Measurements from ENCODE around the gene CDC14B. TPM values are rescaled to one million over a fixed set of nuclear protein-coding genes. Genes with fewer than 3 reads are reported as not detected.

The CDC14B gene
- total RNA-seq, 1 donor from 2014 or later, result 18.6 TPM

DNA sequence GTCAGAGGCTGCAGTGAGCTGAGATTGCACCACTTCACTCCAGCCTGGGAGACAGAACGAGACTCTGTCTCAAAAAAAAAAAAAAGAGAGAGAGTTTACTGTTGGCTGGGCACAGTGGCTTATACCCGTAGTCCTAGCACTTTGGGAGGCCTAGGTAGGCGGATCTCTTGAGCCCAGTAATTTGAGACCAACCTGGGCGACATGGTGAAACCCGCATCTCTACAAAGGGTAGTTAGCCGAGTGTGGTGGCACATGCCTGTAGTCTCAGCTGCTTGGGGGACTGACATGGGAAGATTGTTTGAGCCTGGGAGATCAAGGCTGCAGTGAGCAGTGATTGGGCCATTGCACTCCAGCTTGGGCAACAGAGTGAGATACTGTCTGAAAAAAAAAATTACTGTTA lies 157.1 kb downstream of the CDC14B start:
- no peak overlapping the region for H3K27ac Mint-ChIP-seq (ENCODE audit: unreplicated experiment)
- H3K9me3 Mint-ChIP-seq (ENCODE audit: unreplicated experiment), result no peaks in the 10 kb centered on the region
- H3K4me3 Mint-ChIP-seq (ENCODE audit: unreplicated experiment), result no peak overlapping the region
- H3K36me3 Mint-ChIP-seq (ENCODE audit: unreplicated experiment), result peaks cover 31% of the 10 kb centered on the region
- no peaks in the 10 kb centered on the region for H3K27me3 Mint-ChIP-seq (ENCODE audit: unreplicated experiment)
- no peak for TF ChIP-seq CTCF (IDR thresholded peaks at IDR 0.05)
- H3K4me1 Mint-ChIP-seq (ENCODE audit: unreplicated experiment), result peaks cover 9% of the 10 kb centered on the region
- DNase-seq (ENCODE audit: extremely low spot score, unreplicated experiment), result no peak

GRCh38 chr9:96461336-96461735 lies 158.3 kb downstream of the CDC14B start:
- Mint-ChIP-seq H3K9me3 (ENCODE audit: unreplicated experiment) (no peaks in the 10 kb centered on the region), H3K27ac (ENCODE audit: unreplicated experiment) (no peak overlapping the region), H3K4me3 (ENCODE audit: unreplicated experiment) (no peak overlapping the region), H3K4me1 (ENCODE audit: unreplicated experiment) (peaks cover 17% of the 10 kb centered on the region), H3K36me3 (ENCODE audit: unreplicated experiment) (peaks cover 28% of the 10 kb centered on the region), H3K27me3 (ENCODE audit: unreplicated experiment) (no peaks in the 10 kb centered on the region)
- DNase-seq (ENCODE audit: extremely low spot score, unreplicated experiment), result no peak
- no peak for TF ChIP-seq CTCF (IDR thresholded peaks at IDR 0.05)

GRCh38 chr9:96460882-96461281 lies 158.8 kb downstream of the CDC14B start:
- no peak for TF ChIP-seq CTCF (IDR thresholded peaks at IDR 0.05)
- DNase-seq (ENCODE audit: extremely low spot score, unreplicated experiment), result no peak

DNA sequence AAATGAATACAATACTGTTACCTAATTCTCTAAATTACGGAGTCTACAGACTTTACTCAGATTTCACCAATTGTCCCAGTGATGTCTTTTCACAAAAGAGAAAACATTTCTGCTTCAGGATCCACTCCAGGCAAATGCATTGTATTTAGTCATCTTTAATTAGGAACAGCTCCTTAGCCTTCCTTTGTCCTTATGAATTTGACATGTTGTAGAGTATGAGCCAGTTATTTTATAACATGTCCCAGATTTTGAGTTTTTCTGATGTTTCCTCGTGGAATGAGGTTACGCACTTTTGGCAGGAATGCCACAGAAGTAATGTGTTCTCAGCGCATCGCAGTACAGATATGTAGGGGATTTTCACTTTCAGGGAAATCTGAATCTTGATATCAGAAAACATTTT lies 159.2 kb downstream of the CDC14B start:
- Mint-ChIP-seq H3K36me3 (ENCODE audit: unreplicated experiment) (peaks cover 24% of the 10 kb centered on the region), H3K4me3 (ENCODE audit: unreplicated experiment) (no peak overlapping the region), H3K27ac (ENCODE audit: unreplicated experiment) (no peak overlapping the region), H3K27me3 (ENCODE audit: unreplicated experiment) (no peaks in the 10 kb centered on the region), H3K9me3 (ENCODE audit: unreplicated experiment) (no peaks in the 10 kb centered on the region), H3K4me1 (ENCODE audit: unreplicated experiment) (peaks cover 17% of the 10 kb centered on the region)
- no peak for TF ChIP-seq CTCF (IDR thresholded peaks at IDR 0.05)
- DNase-seq (ENCODE audit: extremely low spot score, unreplicated experiment), result no peak

More at GRCh38 chr9:96460882-96461281, 158.8 kb downstream of the CDC14B start:
- Mint-ChIP-seq H3K36me3 (ENCODE audit: unreplicated experiment) (peaks cover 28% of the 10 kb centered on the region), H3K4me3 (ENCODE audit: unreplicated experiment) (no peak overlapping the region), H3K9me3 (ENCODE audit: unreplicated experiment) (no peaks in the 10 kb centered on the region), H3K27ac (ENCODE audit: unreplicated experiment) (no peak overlapping the region), H3K4me1 (ENCODE audit: unreplicated experiment) (peaks cover 17% of the 10 kb centered on the region), H3K27me3 (ENCODE audit: unreplicated experiment) (no peaks in the 10 kb centered on the region)

- DNase-seq (ENCODE audit: extremely low spot score, unreplicated experiment), result peak; percentile 60
- Mint-ChIP-seq H3K36me3 (ENCODE audit: unreplicated experiment) (peaks cover 20% of the 10 kb centered on the region), H3K4me1 (ENCODE audit: unreplicated experiment) (peaks cover 15% of the 10 kb centered on the region), H3K27ac (ENCODE audit: unreplicated experiment) (no peak overlapping the region), H3K27me3 (ENCODE audit: unreplicated experiment) (no peaks in the 10 kb centered on the region), H3K9me3 (ENCODE audit: unreplicated experiment) (no peaks in the 10 kb centered on the region), H3K4me3 (ENCODE audit: unreplicated experiment) (no peak overlapping the region)
- no peak for TF ChIP-seq CTCF (IDR thresholded peaks at IDR 0.05)
Observed at GRCh38 chr9:96459268-96460007, 160.2 kb downstream of the CDC14B start.

Data from osteocyte (in vitro differentiated cells).